ENCODE measurements around the gene HCN2. TPM values are rescaled to one million over a fixed set of nuclear protein-coding genes. Genes with fewer than 3 reads are reported as not detected.

The HCN2 gene
- total RNA-seq, 1 experiment from 2014 or later: 0.04 TPM

GRCh38 chr19:560121-560520, 29.6 kb upstream of the HCN2 start:
- Histone ChIP-seq H3K79me2 (ENCODE audit: low read length) (no peaks in the 10 kb centered on the region), H3K36me3 (ENCODE audit: low read depth, low read length) (no peaks in the 10 kb centered on the region)
- ATAC-seq: no peak

GRCh38 chr19:566403-566802, 23.3 kb upstream of the HCN2 start:
- ChIA-PET POLR2A (ENCODE audit: unreplicated experiment) (no interaction called here), CTCF (no interaction called here)
- no peak overlapping the region for H3K9ac ChIP-seq (ENCODE audit: low read length)
- no peak overlapping the region for H3K4me2 ChIP-seq (ENCODE audit: low read length)
- no peaks in the 10 kb centered on the region for H3K9me2 ChIP-seq (replicated peaks; ENCODE audit: low read length)
- intact Hi-C loops (cut with micrococcal nuclease): no loop called here
- no peak overlapping the region for H3K4me3 ChIP-seq (ENCODE audit: low read length)
- no peak for DNase-seq
- no peaks in the 10 kb centered on the region for H3K36me3 ChIP-seq (ENCODE audit: low read depth, low read length)
- H4K20me1 ChIP-seq (ENCODE audit: low read length): no peaks in the 10 kb centered on the region
- no peaks in the 10 kb centered on the region for H3F3A ChIP-seq (ENCODE audit: low read length, unreplicated experiment)
- H3K27ac ChIP-seq (ENCODE audit: low read length): no peak overlapping the region
- TF ChIP-seq CTCF (conservative IDR thresholded peaks at IDR 0.05; ENCODE audit: low read depth, low read length) (no peak), EZH2phosphoT487 (IDR thresholded peaks at IDR 0.05; ENCODE audit: borderline replicate concordance, low read length) (no peak), EZH2 (IDR thresholded peaks at IDR 0.05; ENCODE audit: low read length, unreplicated experiment) (no peak)
- no peak for ATAC-seq
- H3K27me3 ChIP-seq (ENCODE audit: low read length): no peaks in the 10 kb centered on the region
- BruUV-seq (replicated peaks): no TSS peak
- no peaks in the 10 kb centered on the region for H3K4me1 ChIP-seq (ENCODE audit: insufficient read depth, low read length)
- no peak overlapping the region for H2AFZ ChIP-seq (ENCODE audit: low read length)
- no peaks in the 10 kb centered on the region for H3K79me2 ChIP-seq (ENCODE audit: low read length)
- H3K9me3 ChIP-seq (ENCODE audit: low read length): no peaks in the 10 kb centered on the region

More at GRCh38 chr19:560121-560520, 29.6 kb upstream of the HCN2 start:
- Histone ChIP-seq H3K4me1 (ENCODE audit: insufficient read depth, low read length) (no peaks in the 10 kb centered on the region; the same call in 1 of the 2 replicates), H3K9me2 (replicated peaks; ENCODE audit: low read length) (no peaks in the 10 kb centered on the region), H3K4me3 (ENCODE audit: low read length) (no peak overlapping the region), H3K4me2 (ENCODE audit: low read length) (no peak overlapping the region), H3K9me3 (ENCODE audit: low read length) (no peaks in the 10 kb centered on the region), H3F3A (ENCODE audit: low read length, unreplicated experiment) (no peaks in the 10 kb centered on the region), H3K27ac (ENCODE audit: low read length) (no peak overlapping the region), H3K27me3 (ENCODE audit: low read length) (no peaks in the 10 kb centered on the region), H2AFZ (ENCODE audit: low read length) (no peak overlapping the region), H3K9ac (ENCODE audit: low read length) (no peak overlapping the region), H4K20me1 (ENCODE audit: low read length) (no peaks in the 10 kb centered on the region)
- TF ChIP-seq EZH2phosphoT487 (IDR thresholded peaks at IDR 0.05; ENCODE audit: borderline replicate concordance, low read length) (no peak), EZH2 (IDR thresholded peaks at IDR 0.05; ENCODE audit: low read length, unreplicated experiment) (no peak), CTCF (conservative IDR thresholded peaks at IDR 0.05; ENCODE audit: low read depth, low read length) (no peak)
- ChIA-PET CTCF (no interaction called here), POLR2A (ENCODE audit: unreplicated experiment) (no interaction called here)
- no peak for DNase-seq
- intact Hi-C loops (cut with micrococcal nuclease): no loop called here
- no TSS peak for BruUV-seq (replicated peaks)

GRCh38 chr19:566844-567243, 22.8 kb upstream of the HCN2 start:
- Histone ChIP-seq H3K4me2 (ENCODE audit: low read length) (no peak overlapping the region), H3K4me3 (ENCODE audit: low read length) (no peak overlapping the region), H3F3A (ENCODE audit: low read length, unreplicated experiment) (no peaks in the 10 kb centered on the region), H3K36me3 (ENCODE audit: low read depth, low read length) (no peaks in the 10 kb centered on the region), H4K20me1 (ENCODE audit: low read length) (no peaks in the 10 kb centered on the region), H2AFZ (ENCODE audit: low read length) (no peak overlapping the region), H3K9me3 (ENCODE audit: low read length) (no peaks in the 10 kb centered on the region), H3K9ac (ENCODE audit: low read length) (no peak overlapping the region), H3K27ac (ENCODE audit: low read length) (no peak overlapping the region), H3K27me3 (ENCODE audit: low read length) (no peaks in the 10 kb centered on the region), H3K4me1 (ENCODE audit: insufficient read depth, low read length) (no peaks in the 10 kb centered on the region), H3K79me2 (ENCODE audit: low read length) (no peaks in the 10 kb centered on the region), H3K9me2 (replicated peaks; ENCODE audit: low read length) (no peaks in the 10 kb centered on the region)
- DNase-seq (no peak), ATAC-seq (no peak)
- CTCF ChIA-PET: no interaction called here
- no TSS peak for BruUV-seq (replicated peaks)
- POLR2A ChIA-PET (ENCODE audit: unreplicated experiment): no interaction called here
- intact Hi-C loops (cut with micrococcal nuclease): no loop called here
- TF ChIP-seq CTCF (conservative IDR thresholded peaks at IDR 0.05; ENCODE audit: low read depth, low read length) (no peak), EZH2 (IDR thresholded peaks at IDR 0.05; ENCODE audit: low read length, unreplicated experiment) (no peak), EZH2phosphoT487 (IDR thresholded peaks at IDR 0.05; ENCODE audit: borderline replicate concordance, low read length) (no peak)
